ENCODE data around the gene VAV2.

The VAV2 gene

GRCh38 chr9:133888809-133889491 lies 103.2 kb downstream of the VAV2 start:
- no peak for DNase-seq (ENCODE audit: low read depth)

GRCh38 chr9:133888048-133888808 lies 103.9 kb downstream of the VAV2 start:
- no peak for DNase-seq (ENCODE audit: low read depth)

- DNase-seq (ENCODE audit: low read depth): no peak
These were observed 104.5 kb downstream of the VAV2 start for GRCh38 chr9:133887540-133888047.

GRCh38 chr9:133886563-133887501 lies 105.3 kb downstream of the VAV2 start:
- no peak for DNase-seq (ENCODE audit: low read depth)

GRCh38 chr9:133884907-133885744 lies 107.0 kb downstream of the VAV2 start:
- DNase-seq (ENCODE audit: low read depth): no peak

- no peak for DNase-seq (ENCODE audit: low read depth)
These were observed 109.0 kb downstream of the VAV2 start for GRCh38 chr9:133882849-133883755.

- DNase-seq (ENCODE audit: low read depth): no peak
These were observed 110.3 kb downstream of the VAV2 start for GRCh38 chr9:133881671-133882381.

GRCh38 chr9:133880851-133881661 lies 111.1 kb downstream of the VAV2 start:
- DNase-seq (ENCODE audit: low read depth): peak; percentile 13

GRCh38 chr9:133880136-133880535 lies 112.0 kb downstream of the VAV2 start:
- DNase-seq (ENCODE audit: low read depth): no peak

GRCh38 chr9:133879615-133880014 lies 112.5 kb downstream of the VAV2 start:
- DNase-seq (ENCODE audit: low read depth): no peak

- no peak for DNase-seq (ENCODE audit: low read depth)
These were observed 113.7 kb downstream of the VAV2 start for GRCh38 chr9:133878402-133878801.

- no peak for DNase-seq (ENCODE audit: low read depth)
These were observed 114.2 kb downstream of the VAV2 start for GRCh38 chr9:133877967-133878366.

GRCh38 chr9:133877327-133877726 lies 114.8 kb downstream of the VAV2 start:
- DNase-seq (ENCODE audit: low read depth): no peak

GRCh38 chr9:133876836-133877235 lies 115.3 kb downstream of the VAV2 start:
- no peak for DNase-seq (ENCODE audit: low read depth)

- DNase-seq (ENCODE audit: low read depth): no peak
These were observed 116.0 kb downstream of the VAV2 start for GRCh38 chr9:133876144-133876543.

GRCh38 chr9:133875131-133875530 lies 117.0 kb downstream of the VAV2 start:
- no peak for DNase-seq (ENCODE audit: low read depth)

- no peak for DNase-seq (ENCODE audit: low read depth)
These were observed 117.5 kb downstream of the VAV2 start for GRCh38 chr9:133874659-133875058.

GRCh38 chr9:133874060-133874657 lies 118.0 kb downstream of the VAV2 start:
- peak; percentile 84 for DNase-seq (ENCODE audit: low read depth)

Measured in EH (cell line).